HG03469 (cell line): ENCODE data around the gene RAC2.

ENCODE experiments used
- ATAC-seq: cut with Tn5 transposase; IDR thresholded peaks from one replicate; pipeline ENCODE4 v1.9.1; 2021; ENCODE audit warnings: mild to moderate bottlenecking, moderate library complexity, moderate number of reproducible peaks; ENCODE audit not compliant: unreplicated experiment

The RAC2 gene

DNA sequence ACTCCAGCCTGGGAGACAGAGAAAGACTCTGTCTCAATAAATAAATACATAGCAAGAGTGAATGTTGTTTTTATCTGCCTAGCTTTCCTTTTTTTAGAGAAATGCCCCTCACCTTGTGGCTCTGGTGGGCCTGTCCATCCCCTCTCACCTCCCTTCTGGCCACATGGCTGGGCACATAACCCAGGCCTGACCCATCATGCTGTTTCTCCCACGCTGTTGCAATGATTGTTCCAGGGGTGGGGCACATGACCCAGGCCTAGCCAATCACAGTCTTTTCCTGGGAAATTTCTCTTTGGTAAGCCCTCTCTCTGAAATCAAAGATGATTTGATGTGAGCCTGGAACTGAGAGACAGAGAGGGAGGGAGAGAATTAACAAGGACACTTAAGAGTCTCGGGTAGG is 32.7 kb upstream of the RAC2 start:
- no peak for ATAC-seq

DNA sequence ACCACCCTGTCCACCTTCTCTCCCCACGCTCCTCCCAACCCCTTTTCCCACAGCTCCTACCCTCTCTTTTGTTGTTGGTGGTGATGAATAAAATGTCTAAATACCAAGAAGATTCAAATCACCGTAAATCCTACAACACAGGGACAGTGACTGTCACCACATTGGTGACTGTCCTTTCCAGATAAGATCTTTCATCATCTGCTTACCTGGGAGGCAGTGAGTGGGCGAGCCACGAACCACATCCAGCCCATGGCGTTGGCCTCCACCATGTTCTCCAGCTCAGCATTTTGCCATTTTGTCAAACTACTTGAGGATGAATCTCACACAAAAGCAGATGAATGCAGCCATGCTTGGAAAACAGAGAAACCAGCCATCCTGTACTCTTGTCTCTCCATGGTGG is 31.6 kb upstream of the RAC2 start:
- no peak for ATAC-seq

DNA sequence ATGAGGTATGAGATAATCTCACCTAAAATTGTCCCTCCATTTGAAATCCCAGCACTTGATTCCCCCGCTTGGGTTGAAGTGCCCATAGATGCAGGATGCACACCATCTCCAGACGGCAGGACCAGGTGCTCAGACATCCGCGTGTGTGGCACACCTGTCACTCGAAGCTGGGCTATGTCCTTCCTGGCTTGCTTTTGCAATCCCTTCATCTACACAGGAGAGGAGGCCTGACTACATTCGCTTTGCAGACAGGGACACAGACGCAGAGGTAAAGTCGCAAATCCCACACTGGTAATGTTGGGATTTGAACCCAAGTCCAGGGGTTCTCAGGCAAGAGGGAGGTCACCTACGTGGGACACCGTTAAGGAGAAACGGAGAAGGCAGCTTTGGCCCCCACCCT is 31.1 kb upstream of the RAC2 start:
- ATAC-seq, result no peak

DNA sequence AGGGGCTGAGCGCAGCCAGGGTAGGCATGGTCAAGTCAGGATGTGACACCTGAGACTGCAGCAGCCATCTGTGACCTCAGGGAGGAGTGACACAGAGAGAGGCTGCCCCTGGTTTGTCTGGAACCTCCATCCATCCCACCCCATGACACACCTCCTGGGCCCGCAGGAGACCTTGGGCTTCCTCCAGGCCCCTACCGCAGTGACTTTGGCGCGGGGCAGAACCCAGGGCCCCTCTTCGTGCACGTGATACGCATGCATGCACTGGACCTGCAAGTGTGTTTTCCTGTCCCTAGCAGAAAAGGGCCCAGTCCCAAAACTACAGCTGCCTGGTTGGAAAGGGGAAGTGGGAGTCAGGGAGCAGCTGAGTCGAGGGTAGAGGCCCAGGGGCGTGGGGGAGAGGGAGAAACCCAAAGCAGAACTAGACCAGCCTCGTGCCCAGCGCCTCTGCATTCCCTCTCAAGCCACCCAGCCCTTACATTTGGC is 30.4 kb upstream of the RAC2 start:
- ATAC-seq, result no peak

DNA sequence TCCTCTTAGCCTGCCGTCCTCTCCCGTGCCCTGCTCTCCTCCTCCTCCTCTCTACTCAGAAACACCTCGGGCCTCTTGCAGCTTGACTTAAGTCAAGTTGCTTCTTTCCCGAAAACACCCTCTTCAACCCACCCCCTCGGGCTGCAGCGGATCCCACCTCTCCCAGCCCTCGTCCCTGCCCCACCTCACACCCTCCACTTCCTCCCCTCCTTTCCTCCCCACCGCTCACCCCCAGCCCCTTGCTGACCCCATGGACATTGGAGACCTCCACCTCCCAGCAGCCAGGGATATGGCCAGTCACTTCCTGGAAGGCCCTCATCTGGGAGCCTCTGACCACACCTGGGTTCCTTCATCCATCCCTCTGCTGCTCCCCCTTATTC is 29.8 kb upstream of the RAC2 start:
- ATAC-seq, result no peak

DNA sequence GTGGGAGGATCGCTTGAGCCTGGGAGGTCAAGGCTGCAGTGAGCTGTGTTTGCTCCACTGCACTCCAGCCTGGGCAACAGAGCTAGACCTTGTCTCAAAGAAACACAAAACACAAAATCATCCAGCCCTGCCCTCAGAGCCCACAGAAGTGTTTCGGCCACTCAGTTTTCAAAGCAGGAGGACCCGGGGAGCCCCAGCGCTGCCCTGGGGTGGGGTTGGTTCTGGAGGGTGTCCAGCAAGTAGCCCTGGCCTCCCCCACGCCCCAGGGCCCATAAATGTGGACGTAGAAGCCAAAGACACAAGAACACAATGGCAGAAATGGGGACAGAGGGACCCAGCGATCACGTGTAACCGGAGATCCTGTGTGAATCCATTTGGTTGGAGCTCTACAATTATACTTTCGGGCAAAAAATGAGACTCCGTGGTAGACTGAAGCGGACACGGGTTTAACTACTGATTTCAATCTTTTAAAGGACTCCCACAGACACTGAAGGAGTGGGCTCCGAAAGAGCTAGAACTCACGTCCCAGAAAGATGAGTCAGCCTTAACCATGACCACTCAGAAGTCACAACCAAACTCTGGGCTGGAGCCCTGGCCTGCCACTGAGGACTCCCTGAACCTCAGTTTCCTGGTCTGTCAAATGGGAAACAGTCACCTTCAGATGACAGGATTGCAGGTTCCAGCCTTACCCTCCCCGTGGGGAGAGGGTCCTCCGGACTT is 29.2 kb upstream of the RAC2 start:
- ATAC-seq, result no peak

DNA sequence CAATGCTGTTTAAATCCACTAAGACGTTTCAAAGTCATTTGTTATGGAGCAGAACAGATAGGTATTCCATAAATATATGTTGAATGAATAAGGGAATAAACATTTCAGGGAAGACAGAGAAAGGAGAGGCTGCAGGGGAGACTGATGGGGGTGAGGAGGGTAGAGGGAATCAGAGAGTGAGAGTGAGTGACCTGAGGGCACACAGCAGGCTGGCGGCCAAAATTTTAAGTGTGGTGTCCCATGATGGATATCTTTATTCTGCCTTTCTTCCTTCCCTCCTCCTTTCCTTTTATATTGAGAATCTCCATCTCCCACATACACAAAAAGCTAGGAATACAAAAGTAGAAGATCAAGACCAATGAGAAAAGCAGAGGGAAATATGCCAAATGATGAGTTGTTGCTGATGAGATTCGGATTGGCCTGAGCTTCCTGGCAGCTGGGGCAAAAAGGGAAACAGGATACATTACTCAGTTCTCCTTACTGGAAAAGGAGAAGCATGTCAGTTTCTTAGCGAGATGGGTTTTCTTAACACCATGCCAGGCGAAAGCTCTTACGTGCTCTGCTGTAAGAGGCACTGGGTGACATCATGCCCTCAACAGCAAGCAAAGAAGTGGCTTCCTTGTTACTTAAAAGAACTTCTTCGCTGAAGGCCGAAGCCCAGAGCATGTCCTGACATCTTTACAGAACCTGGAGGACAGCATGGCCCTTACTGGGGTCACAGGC is 27.0 kb upstream of the RAC2 start:
- no peak for ATAC-seq

DNA sequence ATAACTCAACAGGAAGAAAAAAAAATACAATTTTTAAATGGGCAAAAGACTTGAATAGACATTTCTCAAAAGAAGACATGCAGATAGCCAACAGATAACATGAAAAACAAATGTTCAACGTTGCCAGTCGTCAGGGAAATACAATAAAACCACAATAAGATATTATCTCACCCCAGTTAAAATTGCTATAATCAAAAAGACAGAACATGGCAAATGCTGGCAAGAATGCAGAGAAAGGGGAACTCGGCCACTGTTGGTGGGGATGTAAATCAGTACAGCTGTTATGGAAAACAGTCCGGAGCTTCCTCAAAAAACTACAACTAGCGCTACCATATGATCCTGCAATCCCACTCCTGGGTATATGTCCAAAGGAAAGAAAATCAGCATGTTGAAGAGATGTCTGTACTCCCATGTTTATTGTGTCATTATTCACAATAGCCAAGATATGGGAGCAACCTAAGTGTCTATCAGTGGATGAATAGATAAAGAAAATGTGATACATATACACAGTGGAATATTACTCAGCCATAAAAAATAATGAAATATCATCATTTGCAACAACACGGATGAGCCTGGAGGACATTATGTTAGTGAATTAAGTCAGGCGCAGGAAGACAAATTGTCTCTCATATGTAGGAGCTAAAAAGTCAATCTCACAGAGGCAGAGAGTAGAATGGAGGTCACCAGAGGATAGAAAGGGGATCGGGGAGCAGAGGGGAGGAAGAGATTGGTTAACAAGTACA is 26.0 kb upstream of the RAC2 start:
- no peak for ATAC-seq

DNA sequence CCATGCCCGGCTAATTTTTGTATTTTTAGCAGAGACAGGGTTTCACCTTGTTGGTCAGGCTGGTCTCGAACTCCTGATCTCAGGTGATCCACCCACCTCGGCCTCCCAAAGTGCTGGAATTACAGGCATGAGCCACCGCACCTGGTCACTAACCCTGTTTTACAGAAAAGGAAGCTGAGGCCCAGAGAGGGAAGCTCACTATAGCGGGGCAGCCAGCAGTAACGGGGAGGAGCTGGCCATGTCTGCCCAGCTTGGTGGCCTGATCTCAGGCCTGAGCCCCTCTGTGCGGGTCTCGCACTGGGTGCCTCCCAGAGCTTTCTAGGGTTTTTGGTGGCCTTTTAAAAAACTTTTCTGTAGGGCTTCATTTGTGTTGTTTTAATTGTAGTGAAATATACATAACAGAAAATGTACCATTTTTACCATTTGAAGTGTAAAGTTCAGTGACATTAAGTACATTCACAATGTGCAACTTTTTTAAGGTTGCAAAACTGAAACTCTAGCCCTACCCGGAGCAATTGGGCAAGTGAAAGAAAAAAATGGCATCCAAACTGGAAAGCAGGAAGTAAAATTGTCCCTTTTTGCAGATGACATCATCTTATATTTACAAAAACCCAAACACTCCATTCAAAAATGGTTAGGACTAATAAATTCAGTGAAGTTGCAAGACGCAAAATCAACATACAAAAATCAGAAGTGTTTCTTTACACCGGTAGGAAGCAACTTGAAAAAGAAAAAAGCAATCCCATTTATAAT is 23.8 kb upstream of the RAC2 start:
- ATAC-seq, result no peak

DNA sequence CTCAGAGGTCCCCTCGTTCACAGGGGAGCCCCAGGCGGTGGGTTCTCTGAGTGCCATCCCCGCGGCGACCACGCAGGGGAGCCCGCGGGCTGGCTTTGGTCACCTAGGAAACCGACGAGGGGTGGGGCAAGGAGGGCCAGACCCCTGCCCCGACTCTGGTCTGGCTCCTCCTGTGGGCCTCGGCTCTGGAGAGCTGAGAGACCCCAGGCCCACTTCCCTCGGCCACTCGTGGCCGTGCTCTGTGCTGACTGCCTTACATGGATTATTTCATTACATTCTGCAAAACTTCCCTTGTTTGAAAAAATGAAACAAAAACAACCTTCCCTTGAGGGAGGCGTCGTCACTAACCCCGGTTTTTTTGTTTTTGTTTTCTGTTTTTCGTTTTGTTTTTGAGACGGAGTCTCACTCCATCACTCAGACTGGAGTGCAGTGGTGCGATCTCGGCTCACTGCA is 23.1 kb upstream of the RAC2 start:
- ATAC-seq, result no peak

DNA sequence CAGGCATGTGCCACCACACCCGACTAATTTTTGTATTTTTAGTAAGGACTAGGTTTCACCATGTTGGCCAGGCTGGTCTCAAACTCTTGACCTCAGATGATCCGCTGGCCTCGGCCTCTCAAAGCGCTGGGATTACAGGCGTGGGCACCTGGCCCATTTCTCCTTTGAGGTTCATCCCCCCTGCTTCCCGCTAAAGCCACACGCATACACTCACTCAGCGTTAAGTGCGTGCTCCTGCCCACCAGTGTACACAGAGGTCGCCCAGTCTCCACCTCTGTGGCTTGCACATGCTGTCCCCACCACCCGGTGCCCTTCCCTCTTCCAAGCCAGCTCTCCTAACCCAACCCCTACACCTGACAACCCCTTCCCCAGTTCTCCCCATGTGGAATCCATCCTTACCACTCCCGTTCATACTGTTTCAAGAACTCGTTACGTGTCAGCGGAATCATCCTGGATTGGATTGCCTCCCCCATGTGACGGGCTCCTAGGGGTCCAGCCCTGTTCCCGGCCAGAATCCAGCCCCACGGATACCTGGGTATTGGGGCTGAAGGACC is 22.6 kb upstream of the RAC2 start:
- no peak for ATAC-seq

DNA sequence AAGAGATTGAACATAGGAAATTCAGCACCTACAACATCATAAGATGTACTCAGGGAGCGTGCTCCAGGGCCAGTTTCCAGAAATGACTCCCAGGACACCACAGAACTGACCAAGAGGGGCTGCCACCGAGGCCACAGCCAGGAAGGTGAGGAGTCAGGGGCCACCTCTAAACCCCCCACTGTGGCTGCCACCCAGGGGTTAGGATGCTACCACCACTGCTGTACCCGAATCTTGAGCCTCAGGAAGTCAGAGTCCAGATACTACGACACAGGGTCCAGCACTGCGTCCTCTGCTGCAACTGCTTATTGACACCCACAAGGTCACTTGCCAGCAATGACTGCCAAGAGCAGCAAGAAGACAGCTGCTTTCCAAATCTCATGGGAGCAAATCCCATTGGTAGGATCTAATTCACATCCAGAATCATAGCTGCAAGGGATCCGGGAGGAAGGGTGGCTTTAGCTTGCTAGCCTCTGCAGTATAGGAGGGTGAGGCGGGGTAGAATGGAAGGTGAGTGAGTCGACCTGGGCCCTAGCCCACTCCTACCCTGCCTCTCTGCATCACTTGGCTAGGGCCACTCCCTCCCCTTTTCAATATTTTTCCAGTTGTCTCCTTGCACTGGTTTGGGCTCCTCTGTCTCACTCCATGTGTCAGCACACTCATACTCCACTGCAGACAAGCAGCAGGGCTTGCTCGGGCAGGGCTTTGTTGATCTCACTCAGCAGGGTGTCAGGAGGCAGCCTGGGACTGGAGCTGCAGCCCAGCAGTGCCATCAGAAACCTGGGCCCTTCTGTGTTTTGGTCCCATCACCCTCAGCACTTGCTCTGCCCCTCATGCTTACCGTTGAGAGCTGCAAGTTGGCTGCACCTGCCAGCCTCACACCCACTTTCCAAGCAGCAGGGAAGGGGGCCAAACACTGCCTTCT is 20.2 kb upstream of the RAC2 start:
- ATAC-seq, result no peak

DNA sequence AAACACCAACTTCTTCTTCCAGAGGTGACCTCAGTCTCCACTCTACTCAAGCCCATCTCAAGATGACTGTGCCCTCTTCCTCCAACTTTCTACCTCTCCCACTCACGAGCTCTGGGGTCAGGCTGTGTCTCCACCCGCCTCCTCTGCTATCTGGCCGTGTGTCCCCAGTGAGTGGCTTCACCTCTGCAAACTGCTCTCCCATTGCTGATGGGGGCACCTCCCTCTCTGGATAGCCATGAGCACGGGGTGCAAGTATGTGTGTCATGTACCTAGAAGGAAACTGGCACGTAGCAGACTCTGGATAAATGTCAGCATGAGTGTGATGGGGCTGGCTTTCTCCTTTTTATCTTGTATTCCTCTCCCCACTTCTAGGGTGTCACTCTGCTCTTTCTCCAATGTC is 18.3 kb upstream of the RAC2 start:
- ATAC-seq, result no peak

DNA sequence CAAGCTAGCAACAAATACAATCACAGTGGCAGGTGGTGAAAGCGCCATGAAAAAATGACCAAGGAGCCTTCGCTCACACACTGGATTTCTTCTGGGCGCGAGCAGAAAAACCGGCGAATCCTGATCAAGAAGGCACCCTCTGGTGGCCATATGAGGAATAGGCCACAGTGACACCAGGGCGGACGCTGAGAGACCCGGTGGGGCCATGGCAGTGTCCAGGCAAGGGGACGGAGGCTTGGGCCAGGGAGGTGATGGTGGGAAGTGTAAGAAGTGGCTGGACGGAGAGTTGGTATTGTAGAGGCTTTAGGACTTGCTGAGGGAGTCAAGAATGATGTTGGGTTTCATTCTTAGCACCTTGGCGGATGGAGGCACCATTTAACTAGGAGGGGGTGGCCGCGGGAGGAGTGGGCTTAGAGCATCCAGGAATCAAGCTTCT is 16.9 kb upstream of the RAC2 start:
- no peak for ATAC-seq

DNA sequence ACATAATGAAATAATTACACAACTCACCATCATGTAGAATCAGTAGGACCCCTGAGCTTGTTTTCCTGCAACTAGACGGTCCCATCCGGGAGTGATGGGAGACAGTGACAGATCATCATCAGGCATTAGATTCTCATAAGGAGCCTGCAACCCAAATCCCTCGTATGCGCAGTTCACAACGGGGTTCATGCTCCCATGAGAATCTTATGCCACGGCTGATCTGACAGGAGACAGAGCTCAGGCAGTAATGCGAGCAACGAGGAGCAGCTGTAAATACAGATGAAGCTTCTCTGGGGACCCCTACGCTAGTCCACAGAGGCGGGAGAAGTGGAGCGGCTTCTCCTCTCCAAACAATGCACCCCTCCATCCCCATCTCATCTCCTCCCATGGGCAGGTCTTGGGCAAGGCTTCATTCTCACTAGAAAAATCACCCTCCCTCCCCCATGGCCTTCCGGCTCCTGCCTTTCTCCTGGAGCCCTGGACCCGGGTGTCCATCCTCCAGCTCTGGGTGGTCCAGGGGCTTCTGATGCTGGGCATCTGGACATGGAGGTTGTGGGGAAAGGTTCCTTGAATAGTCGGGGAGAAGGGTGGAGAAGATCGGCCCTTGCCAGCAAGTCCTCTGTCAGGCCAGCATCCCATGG is 16.2 kb upstream of the RAC2 start:
- ATAC-seq, result no peak

DNA sequence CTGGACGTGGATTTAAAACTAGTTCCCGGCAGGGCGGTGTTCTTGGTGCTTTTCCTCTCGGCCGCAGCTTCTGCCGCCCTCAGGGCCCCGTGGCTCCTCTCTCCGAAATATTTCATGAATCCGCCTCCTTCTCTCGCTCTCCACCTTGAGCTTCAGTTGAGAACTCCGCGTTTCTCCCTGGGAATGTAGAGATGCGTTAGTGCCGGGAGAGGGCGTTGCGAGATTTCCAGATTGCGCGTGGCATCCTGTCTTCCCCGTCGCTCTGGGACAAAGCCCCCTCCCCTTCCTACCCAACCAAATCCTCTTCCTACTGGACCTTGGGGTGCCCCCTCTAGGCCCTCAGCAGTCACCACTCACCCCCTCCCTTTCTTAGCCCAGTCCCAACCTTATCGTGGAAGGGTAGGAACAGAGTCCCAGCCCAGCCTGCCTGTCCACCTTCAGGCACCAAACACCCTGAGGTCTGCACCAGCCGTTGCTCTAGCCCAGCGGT is 15.5 kb upstream of the RAC2 start:
- no peak for ATAC-seq

DNA sequence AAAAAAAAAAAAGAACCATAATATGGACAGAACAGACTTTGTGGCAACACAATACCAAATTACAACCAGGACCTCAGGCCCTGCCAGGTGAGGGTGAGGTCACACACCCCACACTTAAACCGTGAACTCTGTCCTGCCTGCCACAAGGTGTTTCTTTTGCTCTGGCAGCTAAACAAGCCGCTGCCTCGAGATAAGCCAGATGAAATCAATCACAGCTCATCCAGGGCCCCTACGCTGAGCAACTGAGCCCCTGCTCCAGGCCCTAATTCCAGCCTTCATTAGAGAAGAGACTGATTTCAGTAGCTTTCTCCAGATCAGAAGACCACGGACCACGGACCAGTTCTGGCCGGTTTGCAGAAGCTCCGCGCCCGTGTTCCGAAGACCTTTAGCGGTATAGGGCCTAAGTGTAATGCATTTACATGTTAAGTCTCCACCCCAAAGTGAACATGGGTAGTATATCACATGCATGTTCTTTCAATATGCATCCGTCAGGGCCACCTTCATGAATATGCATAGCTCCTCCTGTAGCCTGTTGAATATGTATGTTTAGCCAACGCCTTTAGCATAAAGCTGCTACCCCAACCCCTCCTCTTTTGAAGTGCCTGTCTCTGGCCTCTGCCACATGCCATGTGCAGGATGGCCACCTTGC is 14.8 kb upstream of the RAC2 start:
- no peak for ATAC-seq

DNA sequence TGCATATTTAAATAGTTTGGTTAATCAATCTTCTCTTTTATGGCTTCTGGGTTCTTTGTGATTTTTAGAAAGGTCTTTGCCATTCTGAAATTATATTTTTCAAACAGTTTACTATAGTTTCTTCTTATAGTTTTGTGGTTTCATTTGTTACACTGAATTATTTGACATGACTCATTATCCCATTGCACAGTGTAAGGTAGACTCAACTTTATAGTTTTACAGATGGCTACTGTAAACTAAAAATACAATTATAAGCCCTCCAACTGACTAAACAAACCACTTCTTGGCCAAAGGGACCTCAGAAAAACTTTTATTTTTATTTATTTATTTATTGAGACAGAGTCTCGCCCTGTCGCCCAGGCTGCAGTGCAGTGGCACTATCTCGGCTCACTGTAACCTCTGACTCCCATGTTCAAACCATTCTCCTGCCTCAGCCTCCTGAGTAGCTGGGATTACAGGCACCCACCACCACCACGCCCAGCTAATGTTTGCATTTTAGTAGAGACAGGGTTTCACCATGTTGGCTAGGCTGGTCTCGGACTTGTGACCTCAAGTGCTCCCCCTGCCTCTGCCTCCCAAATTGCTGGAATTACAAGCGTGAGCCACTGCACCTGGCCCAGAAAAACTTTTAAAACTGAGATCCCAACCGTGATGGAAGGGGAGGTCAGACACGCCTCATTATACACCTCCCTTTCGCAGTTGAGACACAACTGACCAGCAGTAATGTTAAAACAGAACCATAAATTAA is 14.1 kb upstream of the RAC2 start:
- ATAC-seq, result no peak
